GM20431 (cell line): ENCODE measurements around the gene SP100.

Experiments used
- in situ Hi-C: fragments of 300-500 bp; cut with MseI, MboI; formaldehyde crosslinking; loops from one replicate; pipeline ENCODE4 v1.15.0; 2020; ENCODE audit warnings: low sequenced_read_pairs; ENCODE audit not compliant: unreplicated experiment

SP100 gene

DNA sequence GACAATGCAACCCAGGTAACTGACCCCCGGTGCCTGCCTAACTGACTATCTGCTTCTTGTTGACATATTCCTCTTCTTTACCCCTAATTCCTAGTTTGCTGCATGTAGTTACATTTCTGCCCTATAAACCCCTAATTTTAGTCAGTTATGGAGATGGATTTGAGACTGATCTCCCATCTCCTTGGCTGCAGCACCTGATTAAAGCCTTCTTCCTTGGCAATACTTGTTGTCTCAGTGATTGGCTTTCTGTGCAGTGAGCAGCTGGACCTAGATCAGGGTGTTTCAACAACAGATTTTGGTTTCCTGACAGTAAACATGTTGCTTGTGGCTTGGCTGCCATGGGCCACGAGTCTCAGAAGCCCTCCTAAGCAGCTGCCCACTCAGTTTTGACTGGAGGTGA lies 105.4 kb downstream of the SP100 start:
- in situ Hi-C loops: no loop called here

- in situ Hi-C loops: no loop called here
These were observed 109.7 kb downstream of the SP100 start for GRCh38 chr2:230525682-230526081.

- in situ Hi-C loops: no loop called here
These were observed 121.6 kb downstream of the SP100 start for GRCh38 chr2:230537531-230537976.

DNA sequence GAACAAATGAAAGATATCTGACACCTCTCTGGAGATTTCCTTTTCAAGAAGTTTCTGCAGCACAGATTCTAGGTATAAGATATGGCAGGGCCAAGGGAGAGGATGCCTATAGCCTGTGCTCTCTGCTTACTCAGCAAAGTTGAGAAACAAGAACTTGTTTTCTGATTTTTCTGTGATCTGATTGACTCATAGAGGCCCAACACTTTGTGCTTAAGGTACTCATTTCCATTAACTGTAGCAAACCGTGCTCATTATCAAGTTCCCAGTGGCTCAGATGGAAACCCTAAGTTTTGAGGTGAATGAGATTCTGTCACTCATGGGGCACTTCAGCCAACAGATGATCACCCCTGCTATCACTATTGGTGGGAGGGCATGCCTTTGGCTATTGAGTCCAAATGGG lies 124.3 kb downstream of the SP100 start:
- in situ Hi-C loops: no loop called here

GRCh38 chr2:230541934-230542380 lies 126.0 kb downstream of the SP100 start:
- in situ Hi-C loops: no loop called here

DNA sequence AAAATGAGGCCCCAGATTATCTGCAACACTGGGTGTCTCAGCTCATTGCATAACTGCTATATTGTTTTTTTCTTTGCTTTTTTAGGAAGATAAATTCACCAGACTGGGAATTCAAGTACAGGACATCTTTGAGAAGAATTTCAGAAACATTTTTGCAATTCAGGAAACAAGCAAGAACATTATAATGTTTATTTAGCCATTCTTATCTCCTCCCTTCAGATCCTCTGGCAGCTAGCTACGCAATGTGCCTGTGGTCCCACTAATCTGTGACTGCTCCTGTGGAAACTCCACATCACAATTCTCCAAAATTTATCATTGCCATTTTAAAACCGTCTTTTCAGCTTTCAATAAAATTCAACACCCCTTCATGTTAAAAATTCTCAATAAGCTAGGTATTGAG lies 126.8 kb downstream of the SP100 start:
- in situ Hi-C loops: no loop called here

DNA sequence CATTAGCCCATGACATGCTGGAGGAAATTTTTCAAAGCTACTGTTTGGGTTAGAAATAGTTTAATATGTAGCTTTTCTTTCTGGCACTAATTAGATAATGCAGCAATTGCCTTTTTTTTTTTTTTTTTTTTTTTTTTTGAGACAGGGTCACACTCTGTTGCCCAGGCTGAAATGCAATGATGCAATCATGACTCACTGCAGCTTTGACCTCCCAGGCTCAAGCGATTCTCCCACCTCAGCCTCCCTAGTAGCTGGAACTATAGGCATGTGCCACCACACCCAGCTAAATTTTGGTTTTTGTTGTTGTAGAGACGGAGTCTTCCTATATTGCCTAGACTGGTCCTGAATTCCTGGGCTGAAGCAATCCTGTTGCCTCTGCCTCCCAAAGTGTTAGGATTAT lies 136.2 kb downstream of the SP100 start:
- in situ Hi-C loops: no loop called here

- in situ Hi-C loops: no loop called here
These were observed 141.1 kb downstream of the SP100 start for GRCh38 chr2:230557065-230557464.

- in situ Hi-C loops: no loop called here
These were observed 149.1 kb downstream of the SP100 start for GRCh38 chr2:230564805-230565779.

GRCh38 chr2:230569298-230569697 lies 153.3 kb downstream of the SP100 start:
- in situ Hi-C loops: no loop called here

DNA sequence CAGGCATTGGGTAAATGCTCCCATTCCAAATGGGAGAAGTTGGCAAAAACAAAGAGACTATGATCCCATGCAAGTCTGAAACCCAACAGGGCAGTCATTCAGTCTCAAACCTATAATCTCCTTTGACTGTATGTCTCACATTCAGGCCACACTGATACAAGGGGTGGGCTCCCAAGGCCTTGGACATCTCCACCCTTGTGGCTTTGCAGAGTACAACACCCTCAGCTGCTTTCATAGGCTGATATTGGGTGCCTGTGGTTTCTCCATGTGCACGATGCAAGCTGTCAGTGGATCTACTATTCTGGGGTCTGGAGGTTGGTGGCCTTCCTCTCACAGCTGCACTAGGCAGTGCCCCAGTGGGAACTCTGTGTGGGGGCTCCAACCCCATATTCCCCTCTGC lies 155.0 kb downstream of the SP100 start:
- in situ Hi-C loops: no loop called here

DNA sequence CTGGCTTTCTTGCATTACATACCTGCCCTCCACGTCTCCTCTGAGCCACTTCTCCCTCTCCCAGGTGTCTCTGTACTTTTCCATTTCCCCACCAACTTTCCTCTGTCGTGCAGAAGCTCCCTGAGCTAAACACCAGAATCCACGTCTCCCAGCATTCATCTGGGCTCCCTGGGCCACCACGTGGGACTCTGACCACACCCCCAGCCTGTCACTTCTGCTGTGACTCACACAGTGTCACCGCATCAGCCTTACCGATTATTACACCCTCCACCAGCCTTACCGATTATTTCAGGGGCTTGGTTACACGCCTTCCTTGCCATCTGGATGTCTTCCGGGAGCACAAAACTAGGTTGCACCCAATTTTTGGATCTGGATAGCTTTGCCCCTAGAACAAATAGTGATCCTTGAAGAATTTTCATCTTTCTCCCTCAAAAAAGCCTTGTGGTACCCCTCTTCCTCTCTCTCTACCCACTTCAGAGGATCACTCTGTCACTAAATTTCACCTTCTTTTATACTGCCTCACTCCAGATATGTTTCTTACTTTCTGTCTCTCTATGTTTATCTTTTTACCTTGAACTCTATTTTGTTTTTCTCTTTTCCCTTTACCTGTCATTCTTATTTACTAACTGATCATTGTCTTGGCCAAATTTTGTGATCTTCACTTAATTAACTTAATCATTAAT lies 159.8 kb downstream of the SP100 start:
- in situ Hi-C loops: no loop called here

GRCh38 chr2:230577114-230577513 lies 161.1 kb downstream of the SP100 start:
- in situ Hi-C loops: no loop called here

DNA sequence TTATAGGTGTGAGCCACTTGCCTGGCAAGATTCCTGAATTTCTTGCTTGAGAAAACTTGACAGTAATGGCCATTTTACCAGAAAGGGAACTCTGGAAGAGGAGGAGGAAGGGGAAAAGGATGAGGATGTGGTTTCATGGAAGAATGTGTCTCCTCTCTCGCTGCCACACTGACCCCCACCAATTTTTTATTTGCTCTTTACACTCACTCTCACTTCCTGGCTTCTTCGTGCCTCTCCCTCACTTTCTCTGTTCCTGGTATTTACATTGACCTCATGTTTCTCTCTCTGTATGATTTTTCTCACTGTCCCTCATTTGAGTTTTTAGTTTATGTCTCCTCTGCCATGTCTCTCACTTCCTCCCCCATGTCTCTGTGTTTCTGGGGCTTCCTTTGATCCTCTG lies 162.1 kb downstream of the SP100 start:
- in situ Hi-C loops: no loop called here

DNA sequence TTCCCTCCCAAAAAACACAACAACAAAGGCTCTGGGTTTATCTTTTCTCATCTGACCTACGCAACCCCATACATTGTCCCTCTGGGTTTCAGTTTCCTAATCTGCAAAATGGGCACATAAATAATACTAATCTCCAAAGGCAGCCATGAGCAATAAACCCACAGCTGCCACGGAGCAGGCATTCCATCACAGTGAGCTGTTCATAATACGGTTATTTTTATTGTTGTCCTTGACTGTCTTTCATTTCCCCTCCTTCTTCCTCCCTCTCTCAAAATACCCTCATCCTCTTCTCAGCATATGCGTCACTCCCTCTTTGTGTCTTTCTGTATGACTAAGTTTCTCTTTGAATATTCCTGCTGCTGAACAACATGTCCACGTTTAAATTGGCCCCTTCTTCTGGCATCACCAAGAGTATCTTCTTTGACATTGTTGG lies 166.9 kb downstream of the SP100 start:
- in situ Hi-C loops: no loop called here

GRCh38 chr2:230583581-230583980 lies 167.6 kb downstream of the SP100 start:
- in situ Hi-C loops: no loop called here

DNA sequence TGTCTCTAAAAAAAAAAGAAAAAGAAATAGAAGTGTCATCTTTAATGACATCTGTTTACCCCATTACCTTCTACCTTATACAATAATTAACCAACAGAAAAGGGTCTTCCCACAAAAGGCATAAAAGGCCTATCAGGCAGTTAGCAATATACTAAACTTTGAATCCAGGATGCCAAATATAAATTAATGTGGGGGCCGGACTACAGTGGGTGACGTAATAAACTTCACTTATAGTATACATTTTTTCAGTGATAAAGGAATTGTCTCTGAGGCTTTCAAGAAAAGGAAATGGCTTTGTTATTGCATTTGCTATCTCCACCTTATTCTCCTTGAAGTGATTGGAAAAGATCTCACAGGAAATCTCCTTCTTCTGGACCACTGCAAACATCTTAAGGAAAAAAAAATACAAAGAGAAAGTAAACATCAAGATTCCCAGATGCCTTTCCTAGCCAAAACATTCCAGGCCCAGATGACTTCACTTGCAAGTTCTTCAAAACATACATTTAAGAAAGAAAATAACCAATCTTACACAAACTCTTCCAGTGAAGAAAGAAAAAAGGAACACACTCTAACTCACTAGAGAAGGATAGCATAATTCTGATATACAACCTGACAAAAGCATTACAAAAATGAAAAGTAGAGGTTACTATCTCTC lies 170.5 kb downstream of the SP100 start:
- in situ Hi-C loops: no loop called here

GRCh38 chr2:230589025-230589424 lies 173.0 kb downstream of the SP100 start:
- in situ Hi-C loops: no loop called here

- in situ Hi-C loops: no loop called here
These were observed 173.6 kb downstream of the SP100 start for GRCh38 chr2:230589497-230590015.

DNA sequence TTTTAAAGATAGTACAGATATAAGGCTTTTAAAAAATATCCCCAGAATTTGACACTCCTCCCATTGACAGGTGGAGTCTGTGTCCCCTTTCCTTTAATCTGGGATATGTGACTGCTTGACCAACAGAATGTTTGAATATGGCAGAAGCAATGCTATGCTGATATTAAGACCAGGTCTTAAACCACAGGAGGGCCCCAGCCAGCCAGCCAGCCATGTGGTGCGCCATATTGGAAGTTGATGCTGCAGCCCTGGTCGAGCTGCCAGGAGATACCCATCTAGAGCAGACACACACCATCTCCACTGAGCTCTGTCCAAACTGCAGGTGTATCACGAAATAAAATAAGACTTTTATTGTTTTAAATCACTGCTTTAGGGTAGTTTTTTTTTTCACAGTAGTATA lies 174.3 kb downstream of the SP100 start:
- in situ Hi-C loops: no loop called here
